Liver (tissue), 9 donors: Measurements from ENCODE around the gene ZNF212. TPM values are rescaled to one million over a fixed set of nuclear protein-coding genes. Genes with fewer than 3 reads are reported as not detected.

Source experiments
- DNase-seq: peaks from one replicate; pipeline ENCODE4 v3.0.0-alpha.2; 2017; ENCODE audit warnings: low spot score
- H3K27ac ChIP-seq, 2 donors: one replicate each; pipeline ENCODE4 v1.7.0; 2013; ENCODE audit warnings: inconsistent platforms in 2 of 2, low read length in 2 of 2, control low read depth in 1 of 2, low read depth in 1 of 2, mild to moderate bottlenecking in 1 of 2
- H3K27me3 ChIP-seq, 4 donors: one replicate each; pipeline versions ENCODE4 v1.6.1 to v1.7.0; 2013; ENCODE audit warnings: low read length in 3 of 4, inconsistent platforms in 1 of 4, mild to moderate bottlenecking in 1 of 4, moderate library complexity in 1 of 4; ENCODE audit not compliant: control insufficient read depth in 4 of 4, insufficient read depth in 4 of 4
- H3K36me3 ChIP-seq, 4 donors: one replicate each; pipeline versions ENCODE4 v1.6.1 to v1.7.0; 2013; ENCODE audit warnings: low read length in 3 of 4, mild to moderate bottlenecking in 3 of 4, low read depth in 1 of 4, moderate library complexity in 1 of 4; ENCODE audit not compliant: control insufficient read depth in 4 of 4, insufficient read depth in 3 of 4
- H3K4me1 ChIP-seq, 4 donors: one replicate each; pipeline versions ENCODE4 v1.6.1 to v1.7.0; 2013; ENCODE audit warnings: low read length in 3 of 4, mild to moderate bottlenecking in 3 of 4, moderate library complexity in 1 of 4; ENCODE audit not compliant: control insufficient read depth in 4 of 4, insufficient read depth in 4 of 4
- H3K4me3 ChIP-seq, 3 donors: one replicate each; pipeline versions ENCODE4 v1.6.1 to v1.7.0; 2013; ENCODE audit warnings: low read length in 3 of 3, control low read depth in 1 of 3, low read depth in 1 of 3, mild to moderate bottlenecking in 1 of 3
- H3K9ac ChIP-seq, 2 donors: one replicate each; pipeline ENCODE4 v1.7.0; 2013; ENCODE audit warnings: low read length in 2 of 2, mild to moderate bottlenecking in 2 of 2, moderate library complexity in 2 of 2, control low read depth in 1 of 2, low read depth in 1 of 2
- H3K9me3 ChIP-seq, 4 donors: one replicate each; pipeline versions ENCODE4 v1.6.1 to v1.7.0; 2013; ENCODE audit warnings: low read length in 3 of 4; ENCODE audit not compliant: control insufficient read depth in 4 of 4
- EGR1 ChIP-seq, 2 donors: IDR thresholded peaks; 2 replicates each; pipeline ENCODE4 v1.6.1; 2016 to 2018; ENCODE audit warnings: antibody characterized with exemption in 2 of 2, low read depth in 2 of 2
- FOXA1 ChIP-seq: IDR thresholded peaks from 2 replicates; pipeline ENCODE4 v1.6.1; 2016; ENCODE audit warnings: antibody characterized with exemption
- FOXA2 ChIP-seq: IDR thresholded peaks from 2 replicates; pipeline ENCODE4 v1.6.1; 2016; ENCODE audit warnings: antibody characterized with exemption
- GABPA ChIP-seq, 2 donors: IDR thresholded peaks in 1 of 2; conservative IDR thresholded peaks in 1 of 2; 2 replicates each; pipeline ENCODE4 v1.6.1; 2016; ENCODE audit warnings: antibody characterized with exemption in 2 of 2, mild to moderate bottlenecking in 1 of 2, moderate library complexity in 1 of 2
- HNF4A ChIP-seq, 2 donors: conservative IDR thresholded peaks; 2 replicates each; pipeline ENCODE4 v1.6.1; 2016; ENCODE audit warnings: antibody characterized with exemption in 2 of 2, mild to moderate bottlenecking in 2 of 2
- HNF4G ChIP-seq: IDR thresholded peaks from 2 replicates; pipeline ENCODE4 v1.6.1; 2016; ENCODE audit warnings: antibody characterized with exemption
- JUND ChIP-seq, 2 donors: IDR thresholded peaks; 2 replicates each; pipeline ENCODE4 v1.6.1; 2016; ENCODE audit warnings: antibody characterized with exemption in 2 of 2
- NR2F2 ChIP-seq: IDR thresholded peaks from 2 replicates; pipeline ENCODE4 v1.6.1; 2016; ENCODE audit warnings: antibody characterized with exemption
- RAD21 ChIP-seq, 2 donors: IDR thresholded peaks; 2 replicates each; pipeline ENCODE4 v1.6.1; 2016; ENCODE audit warnings: antibody characterized with exemption in 2 of 2, mild to moderate bottlenecking in 2 of 2
- REST ChIP-seq: IDR thresholded peaks from 2 replicates; pipeline ENCODE4 v1.6.1; 2016; ENCODE audit warnings: antibody characterized with exemption, mild to moderate bottlenecking
- SP1 ChIP-seq: IDR thresholded peaks from 2 replicates; pipeline ENCODE4 v1.6.1; 2018; ENCODE audit warnings: antibody characterized with exemption, mild to moderate bottlenecking
- YY1 ChIP-seq: IDR thresholded peaks from 2 replicates; pipeline ENCODE4 v1.6.1; 2016; ENCODE audit warnings: antibody characterized with exemption, mild to moderate bottlenecking
- ZBTB33 ChIP-seq: IDR thresholded peaks from 2 replicates; pipeline ENCODE4 v1.6.1; 2016; ENCODE audit warnings: antibody characterized with exemption
- WGBS: extraction: QIAGEN DNeasy Blood & Tissue Kit; methylation state at CpG from one replicate; pipeline ENCODE4 v1.1.7; 2013; 5-methylcytosine and 5-hydroxymethylcytosine counted together
- polyA plus RNA-seq, 2 donors: library from polyadenylated mRNA; stranded (reverse) in 1 of 2; unstranded in 1 of 2; fragments of 200-250 nt in 1 of 2; fragments of >200 nt in 1 of 2; fragmentation: Nextera tagmentation in 1 of 2; extraction: Ambion mirVana in 1 of 2; gene quantifications; one replicate each; pipeline versions ENCODE4 v1.2.1 to v1.2.3, GENCODE V29; 2013 to 2015
- total RNA-seq, 2 donors: library from RNA; depleted of rRNA; stranded (reverse); fragments of >200 nt; gene quantifications; one replicate each; pipeline ENCODE4 v1.2.3, GENCODE V29; 2014
- TF ChIP-seq, protein P1 (sequence below): fragments of 150-350 bp; IDR thresholded peaks from 2 replicates; pipeline ENCODE4 v1.5.1; 2017; ENCODE audit warnings: improper control_type of control experiment, low read depth, low read length; ENCODE audit not compliant: missing input control
- TF ChIP-seq, protein P2 (sequence below): IDR thresholded peaks from 2 replicates; pipeline ENCODE4 v1.6.1; 2016; ENCODE audit warnings: antibody characterized with exemption
- TF ChIP-seq, protein P3 (sequence below): IDR thresholded peaks from 2 replicates; pipeline ENCODE4 v1.6.1; 2016; ENCODE audit warnings: antibody characterized with exemption
- donor health status: healthy.
- donor health status: healthy.
- donor health status: healthy.
- donor health status: healthy.
- donor health status: healthy.

The ZNF212 gene
- total and polyA plus RNA-seq, 4 donors: 3.4 to 4.9 (median 3.7) TPM

DNA sequence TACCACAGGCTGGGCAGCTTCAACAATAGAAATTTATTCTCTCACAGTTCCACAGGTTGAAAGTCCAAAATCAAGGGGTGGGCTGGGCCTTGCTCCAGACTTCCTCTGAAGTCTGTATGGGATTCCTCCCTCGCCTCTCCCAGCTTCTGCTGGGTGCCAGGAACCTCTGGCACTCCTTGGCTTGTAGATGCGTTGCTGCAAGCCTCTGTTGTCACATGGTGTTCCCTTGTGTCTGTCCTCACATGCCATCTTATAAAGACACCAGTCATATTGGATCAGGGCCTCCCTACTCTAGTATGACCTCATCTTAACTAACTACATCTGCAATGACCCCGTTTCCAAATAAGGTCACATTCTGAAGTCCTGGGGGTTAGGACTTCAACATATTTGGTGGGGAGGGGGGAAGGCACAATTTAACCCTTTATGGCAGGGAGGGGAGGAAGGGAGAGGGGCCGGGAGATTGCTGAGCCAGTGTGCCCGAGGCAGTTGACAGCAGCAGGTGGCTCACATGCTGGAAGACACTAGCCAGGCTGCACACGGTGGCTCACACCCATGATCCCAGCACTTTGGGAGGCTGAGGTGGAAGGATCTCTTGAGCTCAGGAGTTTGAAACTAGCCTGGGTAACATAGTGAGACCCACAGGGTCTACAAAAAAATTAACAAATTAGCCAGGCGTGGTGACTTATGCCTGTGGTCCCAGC is 25.3 kb upstream of the ZNF212 start:
- H3K4me1 ChIP-seq: no peaks in the 10 kb centered on the region
- H3K9ac ChIP-seq: no peak overlapping the region
- peaks cover 11 to 91% (median 72%) of the 10 kb centered on the region in 4 donors for H3K36me3 ChIP-seq
- WGBS: 81% methylated on average over 7 of the region's 7 CpGs
- TF ChIP-seq EGR1 (IDR thresholded peaks at IDR 0.05; ENCODE audit: low read depth in 2 of 2) (no peak), ZBTB33 (no peak), HNF4A (conservative IDR thresholded peaks at IDR 0.05) (no peak), RAD21 (IDR thresholded peaks at IDR 0.05) (no peak), SP1 (no peak), NR2F2 (no peak), HNF4G (no peak), FOXA1 (no peak), GABPA (IDR thresholded peaks at IDR 0.05 in 1 of 2, conservative IDR thresholded peaks at IDR 0.05 in 1 of 2) (no peak), JUND (IDR thresholded peaks at IDR 0.05) (no peak), YY1 (no peak), FOXA2 (no peak), REST (no peak)
- TF ChIP-seq, protein P1, sequence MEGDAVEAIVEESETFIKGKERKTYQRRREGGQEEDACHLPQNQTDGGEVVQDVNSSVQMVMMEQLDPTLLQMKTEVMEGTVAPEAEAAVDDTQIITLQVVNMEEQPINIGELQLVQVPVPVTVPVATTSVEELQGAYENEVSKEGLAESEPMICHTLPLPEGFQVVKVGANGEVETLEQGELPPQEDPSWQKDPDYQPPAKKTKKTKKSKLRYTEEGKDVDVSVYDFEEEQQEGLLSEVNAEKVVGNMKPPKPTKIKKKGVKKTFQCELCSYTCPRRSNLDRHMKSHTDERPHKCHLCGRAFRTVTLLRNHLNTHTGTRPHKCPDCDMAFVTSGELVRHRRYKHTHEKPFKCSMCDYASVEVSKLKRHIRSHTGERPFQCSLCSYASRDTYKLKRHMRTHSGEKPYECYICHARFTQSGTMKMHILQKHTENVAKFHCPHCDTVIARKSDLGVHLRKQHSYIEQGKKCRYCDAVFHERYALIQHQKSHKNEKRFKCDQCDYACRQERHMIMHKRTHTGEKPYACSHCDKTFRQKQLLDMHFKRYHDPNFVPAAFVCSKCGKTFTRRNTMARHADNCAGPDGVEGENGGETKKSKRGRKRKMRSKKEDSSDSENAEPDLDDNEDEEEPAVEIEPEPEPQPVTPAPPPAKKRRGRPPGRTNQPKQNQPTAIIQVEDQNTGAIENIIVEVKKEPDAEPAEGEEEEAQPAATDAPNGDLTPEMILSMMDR: no peak
- TF ChIP-seq, protein P2, sequence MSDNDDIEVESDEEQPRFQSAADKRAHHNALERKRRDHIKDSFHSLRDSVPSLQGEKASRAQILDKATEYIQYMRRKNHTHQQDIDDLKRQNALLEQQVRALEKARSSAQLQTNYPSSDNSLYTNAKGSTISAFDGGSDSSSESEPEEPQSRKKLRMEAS: no peak
- TF ChIP-seq, protein P3, sequence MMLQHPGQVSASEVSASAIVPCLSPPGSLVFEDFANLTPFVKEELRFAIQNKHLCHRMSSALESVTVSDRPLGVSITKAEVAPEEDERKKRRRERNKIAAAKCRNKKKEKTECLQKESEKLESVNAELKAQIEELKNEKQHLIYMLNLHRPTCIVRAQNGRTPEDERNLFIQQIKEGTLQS: no peak
- no peak overlapping the region for H3K4me3 ChIP-seq
- no peak overlapping the region for H3K27ac ChIP-seq
- no peaks in the 10 kb centered on the region for H3K27me3 ChIP-seq
- no peaks in the 10 kb centered on the region for H3K9me3 ChIP-seq
- no peak for DNase-seq
